A172 (cell line): ENCODE measurements around the gene PAFAH1B1. TPM values are rescaled to one million over a fixed set of nuclear protein-coding genes. Genes with fewer than 3 reads are reported as not detected.
"Not testable (repeated sequence)": the region's sequence is repeated elsewhere in the genome, so short reads cannot be mapped to it uniquely, and the experiment has no call there.

Source experiments
- DNase-seq: peaks from one replicate; pipeline ENCODE4 v3.0.0-alpha.2; 2015; ENCODE audit warnings: low spot score
- total RNA-seq: library from RNA; depleted of rRNA; stranded (reverse); fragments of >200 nt; shearing (Covaris generic); gene quantifications from 2 replicates; pipeline ENCODE4 v1.2.3, GENCODE V29; 2014; rRNA removed

The PAFAH1B1 gene
- total RNA-seq: 77.4 and 79.1 TPM in 2 replicates

GRCh38 chr17:2592971-2593820, at the start of gene PAFAH1B1:
PAFAH1B1 (plus strand) TSS chr17:2593654; CDS start chr17:2638289, 44,635 bp downstream.
- peak; percentile 79 for DNase-seq

DNA sequence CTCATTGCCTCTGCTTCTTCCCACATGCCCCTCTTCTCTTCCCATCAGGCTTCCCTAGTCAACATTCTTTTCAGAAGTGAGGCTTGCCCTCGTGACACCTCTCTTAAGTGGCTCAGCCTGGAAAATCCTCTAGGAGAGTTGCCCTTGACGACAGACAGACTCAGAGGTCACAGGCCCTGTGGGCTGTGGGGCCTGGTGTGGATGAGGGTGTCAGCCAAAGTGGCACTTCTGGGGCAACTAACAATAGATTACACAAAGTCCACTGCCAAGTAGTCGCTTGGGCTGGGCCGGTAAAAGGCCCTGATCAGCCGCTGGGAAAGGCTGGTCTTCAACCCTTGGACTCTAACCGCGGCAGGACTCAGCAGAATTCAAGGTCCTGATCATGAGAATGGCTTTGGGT, 48.1 kb upstream of the PAFAH1B1 start:
- no peak for DNase-seq

DNA sequence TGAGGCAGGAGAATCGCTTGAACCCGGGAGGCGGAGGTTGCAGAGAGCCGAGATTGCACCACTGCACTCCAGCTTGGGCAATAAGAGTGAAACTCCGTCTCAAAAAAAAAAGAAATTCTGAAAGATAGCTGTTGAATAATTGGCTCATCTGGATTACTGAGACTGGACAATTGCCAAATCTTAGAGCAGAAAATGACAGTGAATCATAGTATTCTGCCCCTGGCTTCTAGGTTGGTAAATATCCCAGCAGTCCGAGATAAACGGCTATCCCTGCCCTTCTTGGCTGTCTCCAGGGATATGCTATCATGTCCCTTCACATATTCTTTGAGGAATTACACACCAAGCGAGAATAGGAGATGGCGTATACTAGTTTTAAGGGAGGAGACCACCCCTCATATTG, 46.3 kb upstream of the PAFAH1B1 start:
- DNase-seq: peak; percentile 34

DNA sequence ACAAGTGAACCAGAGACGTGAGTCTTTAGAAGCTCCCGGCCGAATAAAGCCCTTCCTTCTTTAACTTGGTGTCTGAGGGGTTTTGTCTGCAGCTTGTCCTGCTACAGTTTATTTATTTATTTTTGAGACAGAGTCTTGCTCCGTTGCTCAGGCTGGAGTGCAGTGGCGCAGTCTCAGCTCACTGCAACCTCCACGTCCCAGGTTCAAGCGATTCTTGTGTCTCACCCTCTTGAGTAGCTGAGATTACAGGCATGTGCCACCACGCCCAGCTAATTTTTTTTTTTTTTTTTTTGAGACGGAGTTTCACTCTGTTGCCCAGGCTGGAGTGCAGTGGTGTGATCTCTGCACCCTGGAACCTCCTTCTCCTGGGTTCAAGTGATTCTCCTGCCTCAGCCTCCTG, 45.4 kb upstream of the PAFAH1B1 start:
- DNase-seq: not testable (repeated sequence)

- DNase-seq: peak; percentile 20
Measured at GRCh38 chr17:2549392-2550211, 43.9 kb upstream of the PAFAH1B1 start.

DNA sequence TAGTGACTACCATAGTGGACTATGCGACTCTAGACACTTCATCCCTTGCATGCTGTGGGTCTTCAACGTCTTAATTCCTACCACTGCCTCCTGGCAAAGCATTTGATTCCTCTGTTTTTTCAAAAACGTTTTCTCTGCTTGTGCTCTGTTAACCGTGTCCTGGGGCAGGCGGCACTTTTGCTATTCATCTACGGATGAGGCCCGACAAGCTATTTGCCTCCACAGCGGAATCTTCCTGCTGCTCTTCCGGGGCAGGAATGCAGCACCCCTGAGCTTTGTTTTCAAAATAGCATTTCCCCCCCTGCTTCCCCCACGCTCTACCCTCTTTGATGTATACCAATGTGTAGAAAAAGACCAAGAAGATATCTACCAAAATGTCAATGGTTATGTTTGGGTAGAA, 42.0 kb upstream of the PAFAH1B1 start:
- DNase-seq: no peak

- no peak for DNase-seq
Measured at GRCh38 chr17:2551928-2552327, 41.5 kb upstream of the PAFAH1B1 start.

DNA sequence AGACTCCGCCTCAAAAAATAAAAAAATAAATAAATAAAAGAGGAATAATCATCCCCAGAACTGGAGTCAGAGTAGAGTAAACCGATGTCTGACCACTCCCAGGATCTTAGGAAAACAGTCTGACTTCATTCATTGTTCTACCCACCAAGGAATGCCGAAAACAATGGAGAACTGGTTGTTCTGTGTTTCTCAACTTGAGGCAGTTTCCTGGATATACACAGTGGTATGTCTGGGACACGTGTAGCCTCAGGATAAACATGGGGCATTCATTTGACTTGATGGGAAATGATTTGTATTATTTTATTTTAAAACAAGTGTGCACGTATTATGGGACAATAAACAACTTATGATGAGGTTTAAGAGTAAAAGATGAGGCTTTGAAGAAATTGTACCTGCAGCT, 32.8 kb upstream of the PAFAH1B1 start:
- no peak for DNase-seq

DNA sequence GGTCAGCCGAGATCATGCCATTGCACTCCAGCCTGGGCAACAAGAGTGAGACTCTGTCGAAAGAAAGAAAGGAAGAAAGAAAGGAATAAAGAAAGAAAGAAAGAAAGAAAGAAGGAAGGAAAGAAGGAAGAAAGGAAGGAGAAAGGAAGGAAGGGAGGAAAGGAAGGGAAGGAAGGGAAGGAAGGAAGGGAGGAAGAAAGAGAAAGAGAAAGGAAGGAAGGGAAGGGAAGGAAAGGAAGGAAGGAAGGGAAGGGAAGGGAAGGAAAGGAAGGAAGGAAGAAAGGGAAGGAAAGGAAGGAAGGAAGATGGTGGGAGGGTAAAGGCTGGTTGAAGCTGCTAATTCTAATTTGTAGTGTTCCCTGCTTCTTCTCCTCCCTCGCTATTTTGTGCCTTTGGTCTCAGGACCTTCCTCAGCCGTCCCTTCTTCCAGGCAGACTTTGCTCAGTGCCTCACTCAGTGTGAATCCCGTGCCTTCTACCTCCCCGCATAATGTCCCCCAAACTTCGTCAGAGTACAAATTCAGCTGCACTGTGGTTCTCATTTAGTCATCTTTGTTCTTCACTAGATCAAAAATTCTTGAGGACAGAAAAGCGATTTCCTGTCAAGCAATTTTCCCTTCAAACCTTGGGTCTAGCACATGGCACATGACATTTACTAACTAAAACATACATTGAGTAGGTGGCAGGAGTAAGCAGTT, 31.1 kb upstream of the PAFAH1B1 start:
- no peak for DNase-seq

- DNase-seq: no peak
Measured at GRCh38 chr17:2563061-2563460, 30.4 kb upstream of the PAFAH1B1 start.

GRCh38 chr17:2563543-2563942, 29.9 kb upstream of the PAFAH1B1 start:
- DNase-seq: no peak

GRCh38 chr17:2564877-2565276, 28.6 kb upstream of the PAFAH1B1 start:
- peak; percentile 73 for DNase-seq

- DNase-seq: no peak
Measured at GRCh38 chr17:2566056-2566455, 27.4 kb upstream of the PAFAH1B1 start.

DNA sequence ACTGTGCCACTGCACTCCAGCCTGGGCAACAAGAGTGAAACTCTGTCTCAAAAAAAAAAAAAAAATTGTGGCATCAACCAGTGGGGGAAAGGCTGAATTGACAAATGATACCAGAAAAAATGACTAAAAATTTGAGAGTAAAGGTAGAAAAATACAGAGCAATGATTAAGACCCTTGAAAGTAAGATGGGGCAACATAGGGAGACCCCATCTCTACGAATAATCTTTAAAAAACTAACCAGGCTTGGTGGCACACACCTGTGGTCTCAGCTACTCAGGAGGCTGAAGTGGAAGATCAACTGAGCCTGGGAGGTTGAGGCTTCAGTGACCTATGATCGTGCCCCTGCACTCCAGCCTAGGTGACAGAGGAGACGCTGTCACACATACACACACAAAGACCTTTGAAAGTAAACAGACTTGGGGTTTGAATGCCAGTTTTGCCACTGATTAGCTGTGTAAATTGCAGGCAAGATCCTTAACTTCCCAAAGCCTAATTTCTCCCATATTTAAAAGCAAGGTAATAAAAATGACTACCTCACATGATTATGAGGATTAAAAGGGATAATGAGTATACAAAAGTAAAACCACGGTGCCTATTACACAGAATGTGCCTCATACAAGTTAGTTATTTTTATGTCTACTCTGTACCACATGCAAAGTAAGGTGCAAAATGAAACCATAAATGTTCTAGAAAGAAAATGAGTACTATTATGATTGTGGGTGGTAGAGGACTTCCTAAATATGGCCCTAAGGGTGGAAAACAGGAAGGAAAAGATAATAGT, 21.7 kb upstream of the PAFAH1B1 start:
- DNase-seq: no peak

DNA sequence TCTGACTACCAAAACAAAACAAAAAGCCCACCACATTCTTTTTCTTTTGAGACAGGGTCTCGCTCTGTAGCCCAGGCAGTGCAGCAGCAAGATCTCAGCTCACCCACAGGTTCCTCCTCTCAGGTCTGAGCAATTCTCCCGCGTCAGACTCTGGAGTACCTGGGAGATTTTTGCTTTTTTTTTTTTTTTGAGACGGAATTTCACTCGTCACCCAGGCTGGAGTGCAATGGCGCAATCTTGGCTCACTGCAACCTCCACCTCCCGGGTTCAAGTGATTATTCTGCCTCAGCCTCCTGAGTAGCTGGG, 21.2 kb upstream of the PAFAH1B1 start:
- not testable (repeated sequence) for DNase-seq

DNA sequence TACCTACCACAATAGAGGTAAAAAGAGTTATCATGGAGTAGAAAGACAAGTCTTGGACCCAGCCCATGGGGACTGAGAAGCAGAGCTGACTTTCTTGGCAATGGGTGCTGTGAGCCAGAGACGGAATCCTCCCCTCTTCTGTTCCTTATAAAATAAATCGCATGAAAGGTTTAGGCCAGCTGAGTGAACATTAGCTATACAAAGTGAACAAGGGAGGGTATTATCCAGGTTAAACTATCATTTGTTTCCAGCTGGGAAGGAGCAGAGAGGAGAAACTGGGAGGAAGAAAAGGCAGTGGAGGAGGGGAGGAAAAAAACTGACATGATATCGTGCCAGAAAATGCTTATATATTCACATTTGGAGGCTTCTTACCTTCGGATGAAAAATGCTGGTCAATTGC, 13.3 kb upstream of the PAFAH1B1 start:
- DNase-seq: no peak

GRCh38 chr17:2580661-2581060, 12.8 kb upstream of the PAFAH1B1 start:
- DNase-seq: no peak

DNA sequence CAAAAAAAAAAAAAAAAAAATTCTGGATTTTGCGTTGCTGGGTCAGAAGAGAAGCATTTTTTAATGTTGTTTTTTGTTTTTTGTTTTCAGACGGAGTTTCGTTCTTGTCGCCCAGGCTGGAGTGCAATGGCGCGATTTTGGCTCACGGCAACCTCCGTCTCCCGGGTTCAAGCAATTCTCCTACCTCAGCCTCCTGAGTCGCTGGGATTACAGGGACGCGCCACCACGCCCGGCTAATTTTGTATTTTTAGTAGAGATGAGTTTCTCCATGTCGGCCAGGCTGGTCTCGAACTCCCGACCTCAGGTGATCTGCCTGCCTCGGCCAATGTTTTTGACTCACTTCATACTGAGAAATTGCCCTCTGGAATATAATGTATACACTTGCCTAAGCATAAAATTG, 11.0 kb upstream of the PAFAH1B1 start:
- no peak for DNase-seq

GRCh38 chr17:2591040-2591640, 2.3 kb upstream of the PAFAH1B1 start:
- DNase-seq: no peak

DNA sequence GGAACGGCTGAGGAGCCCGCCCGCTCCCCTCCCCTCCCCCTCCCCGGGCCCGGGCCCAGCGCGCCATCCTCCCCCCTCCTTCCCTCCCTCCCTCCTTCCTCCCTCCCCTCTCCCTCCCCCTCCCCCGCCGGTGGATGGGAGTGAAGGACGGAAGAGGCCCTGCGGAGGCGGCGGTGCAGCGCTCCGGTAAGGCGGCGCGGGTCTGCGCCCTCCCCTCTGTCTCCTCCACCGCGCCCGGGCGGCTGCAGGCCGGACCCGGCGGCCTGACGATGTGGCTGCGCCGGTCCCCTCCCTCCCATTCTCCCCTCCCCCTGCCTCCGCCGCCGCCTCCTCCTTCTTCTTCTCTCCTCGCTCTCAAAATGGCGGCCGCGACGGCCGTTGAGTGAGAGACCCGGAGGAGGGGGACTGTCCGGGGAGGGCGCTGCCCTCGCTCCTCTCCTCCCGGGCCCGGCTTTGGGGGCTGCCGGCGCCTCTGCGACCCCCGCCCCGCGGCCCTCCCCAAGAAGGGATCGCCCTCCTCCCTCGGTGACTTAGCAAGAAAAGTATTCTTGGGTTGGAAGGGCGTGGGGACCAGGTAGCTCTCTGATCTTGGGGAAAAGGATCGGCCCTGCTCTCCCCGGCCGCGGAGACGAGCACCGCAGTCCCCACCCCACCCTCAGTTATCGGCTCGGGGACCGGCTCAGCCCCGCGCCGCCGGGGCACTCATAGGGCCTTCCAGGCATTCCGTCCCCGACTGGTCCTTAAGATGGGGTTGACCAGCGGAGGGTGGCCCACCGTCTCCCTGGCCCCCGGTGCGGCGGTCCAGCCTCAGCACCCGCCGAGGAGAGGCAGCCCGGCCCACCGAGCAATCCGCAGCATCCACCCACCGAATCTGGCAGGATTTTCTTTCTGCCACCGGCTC, 617 bp downstream of the PAFAH1B1 start:
- peak; percentile 66 for DNase-seq
